ENCODE measurements around the gene MGAT4D. TPM values are rescaled to one million over a fixed set of nuclear protein-coding genes. Genes with fewer than 3 reads are reported as not detected.

Gene MGAT4D
- total and polyA plus RNA-seq, 10 of the 15 experiments (the other 5 are each of a cell fraction or from before 2014, with no cell fraction given) = not detected

DNA sequence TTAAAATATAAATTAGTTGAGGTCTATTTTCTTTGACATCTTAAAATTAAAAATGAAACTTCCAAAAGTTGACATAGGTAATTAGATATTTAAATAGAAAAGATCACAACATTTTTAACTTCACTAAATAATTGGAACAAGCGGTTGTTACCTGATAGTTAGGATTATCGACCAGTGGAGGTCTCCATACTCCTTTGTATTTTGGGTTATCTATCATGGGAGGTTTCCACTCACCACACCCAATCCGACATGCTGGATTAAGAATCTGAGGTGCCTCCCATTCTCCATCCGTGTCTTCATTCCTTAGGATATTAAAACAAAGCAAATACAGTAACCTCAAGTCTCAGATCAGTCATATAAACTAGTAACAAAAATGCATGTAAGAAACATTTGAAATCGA is 102.4 kb downstream of the MGAT4D start:
- Histone ChIP-seq H2AFZ (ENCODE audit: control insufficient read depth, low read depth, low read length) (no peak overlapping the region), H3K9ac (ENCODE audit: control insufficient read depth, insufficient read depth, low read length) (no peak overlapping the region), H3K27ac (ENCODE audit: control insufficient read depth, insufficient read depth) (no peak overlapping the region), H3K4me1 (ENCODE audit: control insufficient read depth, insufficient read depth, low read length) (no peaks in the 10 kb centered on the region), H3K36me3 (ENCODE audit: control insufficient read depth in 2 of 2, insufficient read depth in 2 of 2, low read length in 1 of 2) (no peaks in the 10 kb centered on the region), H3K27me3 (replicated peaks in 1 of 2; ENCODE audit: control insufficient read depth in 2 of 2, insufficient read depth in 2 of 2, low read length in 1 of 2) (no peaks in the 10 kb centered on the region), H4K20me1 (ENCODE audit: control insufficient read depth, insufficient read depth) (no peaks in the 10 kb centered on the region), H3K9me3 (replicated peaks; ENCODE audit: control insufficient read depth, insufficient read depth, low read length) (no peaks in the 10 kb centered on the region), H3K79me2 (ENCODE audit: control insufficient read depth, insufficient read depth, low read length) (no peaks in the 10 kb centered on the region), H3K4me3 (no peak overlapping the region), H3K4me2 (ENCODE audit: control insufficient read depth, insufficient read depth) (no peak overlapping the region)
- in situ Hi-C loops (cut with MboI) (no loop called here), intact Hi-C loops (cut with micrococcal nuclease; ENCODE audit: unreplicated experiment) (no loop called here)
- FAIRE-seq = no peak
- DNase-seq (ENCODE audit: low read depth, low spot score) = no peak
- POLR2A ChIA-PET = no interaction called here
- RAD21 ChIA-PET (ENCODE audit: unreplicated experiment) = no interaction called here
- BruUV-seq (replicated peaks) = no TSS peak
- 49% methylated on average over 5 of the region's 5 CpGs for WGBS (ENCODE audit: insufficient coverage, insufficient replicate concordance, low lambda C conversion rate, missing lambda C conversion rate)
- CTCF ChIA-PET = interaction anchor here (1.1 kb wide), 1 partner anchor 36 kb away, joined by 3 read pairs; no protein-coding TSS in a partner anchor
- no peak for ATAC-seq
- SMC1A ChIA-PET (ENCODE audit: uncharacterized antibody, unreplicated experiment) = no interaction called here
- TF ChIP-seq ZNF207 (IDR thresholded peaks at IDR 0.05; ENCODE audit: borderline replicate concordance) (no peak), SIX5 (IDR thresholded peaks at IDR 0.05; ENCODE audit: low read depth, low read length, severe bottlenecking) (no peak), MEF2A (IDR thresholded peaks at IDR 0.05; ENCODE audit: insufficient read depth, low read depth, low read length) (no peak), KDM1A (IDR thresholded peaks at IDR 0.05; ENCODE audit: borderline replicate concordance) (no peak), CHD2 (IDR thresholded peaks at IDR 0.05; ENCODE audit: borderline replicate concordance, low read depth, low read length) (no peak), NBN (IDR thresholded peaks at IDR 0.05) (no peak), EP300 (IDR thresholded peaks at IDR 0.05; ENCODE audit: borderline replicate concordance in 1 of 2, control insufficient read depth in 1 of 2, low read depth in 2 of 2, low read length in 2 of 2) (no peak), NR2F1 (conservative IDR thresholded peaks at IDR 0.05) (no peak), BMI1 (IDR thresholded peaks at IDR 0.05; ENCODE audit: borderline replicate concordance) (no peak), SMAD1 (IDR thresholded peaks at IDR 0.05; ENCODE audit: low read depth, partially characterized antibody) (no peak)
- TF ChIP-seq, protein P1, sequence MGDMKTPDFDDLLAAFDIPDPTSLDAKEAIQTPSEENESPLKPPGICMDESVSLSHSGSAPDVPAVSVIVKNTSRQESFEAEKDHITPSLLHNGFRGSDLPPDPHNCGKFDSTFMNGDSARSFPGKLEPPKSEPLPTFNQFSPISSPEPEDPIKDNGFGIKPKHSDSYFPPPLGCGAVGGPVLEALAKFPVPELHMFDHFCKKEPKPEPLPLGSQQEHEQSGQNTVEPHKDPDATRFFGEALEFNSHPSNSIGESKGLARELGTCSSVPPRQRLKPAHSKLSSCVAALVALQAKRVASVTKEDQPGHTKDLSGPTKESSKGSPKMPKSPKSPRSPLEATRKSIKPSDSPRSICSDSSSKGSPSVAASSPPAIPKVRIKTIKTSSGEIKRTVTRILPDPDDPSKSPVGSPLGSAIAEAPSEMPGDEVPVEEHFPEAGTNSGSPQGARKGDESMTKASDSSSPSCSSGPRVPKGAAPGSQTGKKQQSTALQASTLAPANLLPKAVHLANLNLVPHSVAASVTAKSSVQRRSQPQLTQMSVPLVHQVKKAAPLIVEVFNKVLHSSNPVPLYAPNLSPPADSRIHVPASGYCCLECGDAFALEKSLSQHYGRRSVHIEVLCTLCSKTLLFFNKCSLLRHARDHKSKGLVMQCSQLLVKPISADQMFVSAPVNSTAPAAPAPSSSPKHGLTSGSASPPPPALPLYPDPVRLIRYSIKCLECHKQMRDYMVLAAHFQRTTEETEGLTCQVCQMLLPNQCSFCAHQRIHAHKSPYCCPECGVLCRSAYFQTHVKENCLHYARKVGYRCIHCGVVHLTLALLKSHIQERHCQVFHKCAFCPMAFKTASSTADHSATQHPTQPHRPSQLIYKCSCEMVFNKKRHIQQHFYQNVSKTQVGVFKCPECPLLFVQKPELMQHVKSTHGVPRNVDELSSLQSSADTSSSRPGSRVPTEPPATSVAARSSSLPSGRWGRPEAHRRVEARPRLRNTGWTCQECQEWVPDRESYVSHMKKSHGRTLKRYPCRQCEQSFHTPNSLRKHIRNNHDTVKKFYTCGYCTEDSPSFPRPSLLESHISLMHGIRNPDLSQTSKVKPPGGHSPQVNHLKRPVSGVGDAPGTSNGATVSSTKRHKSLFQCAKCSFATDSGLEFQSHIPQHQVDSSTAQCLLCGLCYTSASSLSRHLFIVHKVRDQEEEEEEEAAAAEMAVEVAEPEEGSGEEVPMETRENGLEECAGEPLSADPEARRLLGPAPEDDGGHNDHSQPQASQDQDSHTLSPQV (IDR thresholded peaks at IDR 0.05) = no peak
- TF ChIP-seq, protein P2, sequence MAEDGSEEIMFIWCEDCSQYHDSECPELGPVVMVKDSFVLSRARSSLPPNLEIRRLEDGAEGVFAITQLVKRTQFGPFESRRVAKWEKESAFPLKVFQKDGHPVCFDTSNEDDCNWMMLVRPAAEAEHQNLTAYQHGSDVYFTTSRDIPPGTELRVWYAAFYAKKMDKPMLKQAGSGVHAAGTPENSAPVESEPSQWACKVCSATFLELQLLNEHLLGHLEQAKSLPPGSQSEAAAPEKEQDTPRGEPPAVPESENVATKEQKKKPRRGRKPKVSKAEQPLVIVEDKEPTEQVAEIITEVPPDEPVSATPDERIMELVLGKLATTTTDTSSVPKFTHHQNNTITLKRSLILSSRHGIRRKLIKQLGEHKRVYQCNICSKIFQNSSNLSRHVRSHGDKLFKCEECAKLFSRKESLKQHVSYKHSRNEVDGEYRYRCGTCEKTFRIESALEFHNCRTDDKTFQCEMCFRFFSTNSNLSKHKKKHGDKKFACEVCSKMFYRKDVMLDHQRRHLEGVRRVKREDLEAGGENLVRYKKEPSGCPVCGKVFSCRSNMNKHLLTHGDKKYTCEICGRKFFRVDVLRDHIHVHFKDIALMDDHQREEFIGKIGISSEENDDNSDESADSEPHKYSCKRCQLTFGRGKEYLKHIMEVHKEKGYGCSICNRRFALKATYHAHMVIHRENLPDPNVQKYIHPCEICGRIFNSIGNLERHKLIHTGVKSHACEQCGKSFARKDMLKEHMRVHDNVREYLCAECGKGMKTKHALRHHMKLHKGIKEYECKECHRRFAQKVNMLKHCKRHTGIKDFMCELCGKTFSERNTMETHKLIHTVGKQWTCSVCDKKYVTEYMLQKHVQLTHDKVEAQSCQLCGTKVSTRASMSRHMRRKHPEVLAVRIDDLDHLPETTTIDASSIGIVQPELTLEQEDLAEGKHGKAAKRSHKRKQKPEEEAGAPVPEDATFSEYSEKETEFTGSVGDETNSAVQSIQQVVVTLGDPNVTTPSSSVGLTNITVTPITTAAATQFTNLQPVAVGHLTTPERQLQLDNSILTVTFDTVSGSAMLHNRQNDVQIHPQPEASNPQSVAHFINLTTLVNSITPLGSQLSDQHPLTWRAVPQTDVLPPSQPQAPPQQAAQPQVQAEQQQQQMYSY (CRISPR knock-in tag; IDR thresholded peaks at IDR 0.05) = no peak
- TF ChIP-seq, protein P3, sequence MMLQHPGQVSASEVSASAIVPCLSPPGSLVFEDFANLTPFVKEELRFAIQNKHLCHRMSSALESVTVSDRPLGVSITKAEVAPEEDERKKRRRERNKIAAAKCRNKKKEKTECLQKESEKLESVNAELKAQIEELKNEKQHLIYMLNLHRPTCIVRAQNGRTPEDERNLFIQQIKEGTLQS (IDR thresholded peaks at IDR 0.05; ENCODE audit: borderline replicate concordance, extremely low read depth, low read depth, low read length) = no peak
- TF ChIP-seq, protein P4, sequence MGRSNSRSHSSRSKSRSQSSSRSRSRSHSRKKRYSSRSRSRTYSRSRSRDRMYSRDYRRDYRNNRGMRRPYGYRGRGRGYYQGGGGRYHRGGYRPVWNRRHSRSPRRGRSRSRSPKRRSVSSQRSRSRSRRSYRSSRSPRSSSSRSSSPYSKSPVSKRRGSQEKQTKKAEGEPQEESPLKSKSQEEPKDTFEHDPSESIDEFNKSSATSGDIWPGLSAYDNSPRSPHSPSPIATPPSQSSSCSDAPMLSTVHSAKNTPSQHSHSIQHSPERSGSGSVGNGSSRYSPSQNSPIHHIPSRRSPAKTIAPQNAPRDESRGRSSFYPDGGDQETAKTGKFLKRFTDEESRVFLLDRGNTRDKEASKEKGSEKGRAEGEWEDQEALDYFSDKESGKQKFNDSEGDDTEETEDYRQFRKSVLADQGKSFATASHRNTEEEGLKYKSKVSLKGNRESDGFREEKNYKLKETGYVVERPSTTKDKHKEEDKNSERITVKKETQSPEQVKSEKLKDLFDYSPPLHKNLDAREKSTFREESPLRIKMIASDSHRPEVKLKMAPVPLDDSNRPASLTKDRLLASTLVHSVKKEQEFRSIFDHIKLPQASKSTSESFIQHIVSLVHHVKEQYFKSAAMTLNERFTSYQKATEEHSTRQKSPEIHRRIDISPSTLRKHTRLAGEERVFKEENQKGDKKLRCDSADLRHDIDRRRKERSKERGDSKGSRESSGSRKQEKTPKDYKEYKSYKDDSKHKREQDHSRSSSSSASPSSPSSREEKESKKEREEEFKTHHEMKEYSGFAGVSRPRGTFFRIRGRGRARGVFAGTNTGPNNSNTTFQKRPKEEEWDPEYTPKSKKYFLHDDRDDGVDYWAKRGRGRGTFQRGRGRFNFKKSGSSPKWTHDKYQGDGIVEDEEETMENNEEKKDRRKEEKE (IDR thresholded peaks at IDR 0.05) = no peak
